Esophagus muscularis mucosa (tissue), 4 donors: ENCODE measurements around the gene TMEM238L. TPM values are rescaled to one million over a fixed set of nuclear protein-coding genes. Genes with fewer than 3 reads are reported as not detected.

ENCODE experiments used
- DNase-seq: peaks from one replicate; pipeline ENCODE4 v3.0.0-alpha.2; 2017; ENCODE audit errors: extremely low spot score
- H3K27ac ChIP-seq, 4 donors: fragments of 200-600 bp; sonication (generic); replicated peaks in 1 of 4; 1 replicate in 3 of 4; 2 replicates in 1 of 4; pipeline ENCODE4 v1.5.1; 2016 to 2019; ENCODE audit warnings: mild to moderate bottlenecking in 1 of 4
- H3K27me3 ChIP-seq, 4 donors: fragments of 200-600 bp; sonication (generic); one replicate each; pipeline versions ENCODE4 v1.5.1 to v1.6.0; 2016 to 2019
- H3K36me3 ChIP-seq, 4 donors: fragments of 200-600 bp; sonication (generic); one replicate each; pipeline ENCODE4 v1.5.1; 2016 to 2019
- H3K4me1 ChIP-seq, 4 donors: fragments of 200-600 bp; sonication (generic); one replicate each; pipeline ENCODE4 v1.5.1; 2016 to 2019
- H3K4me3 ChIP-seq, 4 donors: fragments of 200-600 bp; sonication (generic); 1 replicate in 2 of 4; 2 replicates in 2 of 4; pipeline ENCODE4 v1.5.1; 2016 to 2019; ENCODE audit warnings: mild to moderate bottlenecking in 4 of 4, moderate library complexity in 1 of 4
- H3K9me3 ChIP-seq, 4 donors: fragments of 200-600 bp; sonication (generic); 1 replicate in 3 of 4; 2 replicates in 1 of 4; pipeline ENCODE4 v1.5.1; 2016 to 2019
- EP300 ChIP-seq: sonication (generic); formaldehyde crosslinking; IDR thresholded peaks from one replicate; pipeline ENCODE4 v1.6.1; 2017; ENCODE audit warnings: antibody characterized with exemption
- POLR2A ChIP-seq: fragments of 450-650 bp; IDR thresholded peaks from one replicate; pipeline ENCODE4 v1.6.1; 2017; ENCODE audit warnings: antibody characterized with exemption, moderate library complexity, mild to moderate bottlenecking, low read depth
- POLR2AphosphoS5 ChIP-seq, 2 donors: sonication (generic); formaldehyde crosslinking; IDR thresholded peaks; one replicate each; pipeline ENCODE4 v1.6.1; 2017; ENCODE audit warnings: antibody characterized with exemption in 2 of 2
- WGBS: methylation state at CpG from one replicate; pipeline ENCODE4 v1.1.5; 2018; 5-methylcytosine and 5-hydroxymethylcytosine counted together
- intact Hi-C: fragments of 100-400 bp; cut with DNase I; formaldehyde crosslinking; loops from one replicate; pipeline ENCODE4 v1.15.1; 2023
- total RNA-seq, 4 donors: library from RNA; depleted of rRNA; stranded (reverse); fragments of >200 nt; gene quantifications; one replicate each; pipeline versions ENCODE4 v1.1.0 to v1.2.1, GENCODE V29; 2016
- TF ChIP-seq, protein P1 (sequence below), 3 experiments: fragments of 200-600 bp in 2 of 3; fragments of 450-650 bp in 1 of 3; sonication (generic) in 2 of 3; IDR thresholded peaks; one replicate each; pipeline ENCODE4 v1.5.1; 2017 to 2019; ENCODE audit warnings: antibody characterized with exemption in 3 of 3, mild to moderate bottlenecking in 2 of 3, moderate library complexity in 1 of 3

The TMEM238L gene
- total RNA-seq, 4 donors from 2014 or later = not detected

DNA sequence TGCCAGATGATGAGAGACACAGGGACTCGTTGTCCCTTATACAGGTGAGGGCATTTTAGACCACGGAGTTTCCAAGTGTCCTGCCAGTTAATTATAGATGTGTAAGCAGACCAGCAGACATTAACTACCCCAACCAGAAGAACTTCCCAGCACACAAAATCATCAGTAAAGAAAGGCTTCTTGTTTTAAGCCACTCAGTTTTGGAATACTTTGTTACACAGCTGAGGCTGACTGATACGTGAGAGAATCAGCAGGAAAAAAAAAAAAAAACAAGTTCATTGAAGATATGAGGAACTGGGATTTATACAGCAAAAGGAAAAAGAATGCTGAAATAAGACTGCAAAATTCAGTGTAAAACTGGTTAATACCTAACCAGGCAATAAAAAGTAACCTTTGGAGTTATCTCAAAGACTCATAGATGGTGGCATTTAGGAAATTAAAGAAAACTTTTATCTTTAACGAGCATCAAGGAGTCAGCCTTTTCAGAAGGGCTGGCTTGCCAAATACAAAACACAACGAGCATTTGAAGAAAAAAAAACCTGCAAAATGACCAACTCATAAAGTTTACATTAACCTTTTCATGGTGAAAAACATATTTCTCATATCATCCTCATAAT lies 28.1 kb downstream of the TMEM238L start:
- Histone ChIP-seq H3K4me1 (no peaks in the 10 kb centered on the region), H3K27me3 (no peaks in the 10 kb centered on the region), H3K4me3 (no peak overlapping the region), H3K27ac (no peak overlapping the region), H3K9me3 (peaks cover 0 to 7% (median 1%) of the 10 kb centered on the region in 4 donors), H3K36me3 (no peaks in the 10 kb centered on the region)
- intact Hi-C loops = no loop called here
- 80% methylated on average over 5 of the region's 5 CpGs for WGBS
- no peak for TF ChIP-seq POLR2AphosphoS5 (IDR thresholded peaks at IDR 0.05)
- TF ChIP-seq, protein P1, sequence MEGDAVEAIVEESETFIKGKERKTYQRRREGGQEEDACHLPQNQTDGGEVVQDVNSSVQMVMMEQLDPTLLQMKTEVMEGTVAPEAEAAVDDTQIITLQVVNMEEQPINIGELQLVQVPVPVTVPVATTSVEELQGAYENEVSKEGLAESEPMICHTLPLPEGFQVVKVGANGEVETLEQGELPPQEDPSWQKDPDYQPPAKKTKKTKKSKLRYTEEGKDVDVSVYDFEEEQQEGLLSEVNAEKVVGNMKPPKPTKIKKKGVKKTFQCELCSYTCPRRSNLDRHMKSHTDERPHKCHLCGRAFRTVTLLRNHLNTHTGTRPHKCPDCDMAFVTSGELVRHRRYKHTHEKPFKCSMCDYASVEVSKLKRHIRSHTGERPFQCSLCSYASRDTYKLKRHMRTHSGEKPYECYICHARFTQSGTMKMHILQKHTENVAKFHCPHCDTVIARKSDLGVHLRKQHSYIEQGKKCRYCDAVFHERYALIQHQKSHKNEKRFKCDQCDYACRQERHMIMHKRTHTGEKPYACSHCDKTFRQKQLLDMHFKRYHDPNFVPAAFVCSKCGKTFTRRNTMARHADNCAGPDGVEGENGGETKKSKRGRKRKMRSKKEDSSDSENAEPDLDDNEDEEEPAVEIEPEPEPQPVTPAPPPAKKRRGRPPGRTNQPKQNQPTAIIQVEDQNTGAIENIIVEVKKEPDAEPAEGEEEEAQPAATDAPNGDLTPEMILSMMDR (IDR thresholded peaks at IDR 0.05) = no peak
- TF ChIP-seq POLR2A = no peak
- no peak for TF ChIP-seq EP300
- DNase-seq = no peak

DNA sequence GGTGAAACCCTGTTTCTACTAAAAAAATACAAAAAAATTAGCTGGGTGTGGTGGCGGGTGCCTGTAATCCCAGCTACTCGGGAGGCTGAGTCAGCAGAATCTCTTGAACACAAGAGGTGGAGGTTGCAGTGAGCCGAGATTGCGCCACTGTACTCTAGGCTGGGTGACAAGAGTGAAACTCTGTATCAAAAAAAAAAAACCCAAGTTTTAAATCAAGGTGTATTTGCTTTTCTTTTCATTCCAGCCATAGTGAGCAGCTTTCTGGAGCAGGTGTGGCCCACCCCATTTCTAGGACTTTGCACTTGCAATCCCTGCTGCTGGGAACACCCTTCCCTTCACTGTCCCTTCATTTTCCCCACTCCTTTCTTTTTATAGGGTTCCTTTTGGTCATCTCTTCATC lies 28.8 kb downstream of the TMEM238L start:
- Histone ChIP-seq H3K4me1 (no peaks in the 10 kb centered on the region), H3K9me3 (peaks cover 0 to 7% (median under 1%) of the 10 kb centered on the region in 4 donors), H3K36me3 (no peaks in the 10 kb centered on the region), H3K27me3 (no peaks in the 10 kb centered on the region), H3K4me3 (no peak overlapping the region), H3K27ac (no peak overlapping the region)
- no peak for DNase-seq
- WGBS = 87% methylated on average over 4 of the region's 4 CpGs
- intact Hi-C loops = no loop called here
- TF ChIP-seq EP300 (no peak), POLR2A (no peak), POLR2AphosphoS5 (IDR thresholded peaks at IDR 0.05) (no peak)
- TF ChIP-seq, protein P1 (IDR thresholded peaks at IDR 0.05) = no peak

DNA sequence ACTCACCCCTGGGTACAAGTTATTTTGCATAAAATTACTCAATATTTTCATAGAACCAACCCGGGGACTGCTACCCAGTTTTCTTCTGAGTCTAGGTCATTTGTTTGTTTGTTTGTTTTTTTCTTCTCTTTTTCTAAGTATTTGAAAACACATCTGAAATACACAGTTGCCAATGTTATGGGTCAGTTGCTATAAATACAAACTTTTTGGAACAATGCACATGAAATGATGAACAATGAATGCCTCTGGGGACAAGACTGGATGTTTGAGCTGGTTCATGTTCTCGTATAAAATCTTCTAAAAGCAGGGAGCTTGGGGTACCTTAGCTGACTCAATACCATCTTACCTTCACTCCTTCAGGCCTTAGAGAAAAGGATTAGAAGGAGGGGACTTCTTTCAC lies 30.5 kb downstream of the TMEM238L start:
- Histone ChIP-seq H3K4me1 (no peaks in the 10 kb centered on the region), H3K4me3 (no peak overlapping the region), H3K27ac (no peak overlapping the region), H3K9me3 (peaks cover 0 to 7% (median 2%) of the 10 kb centered on the region in 4 donors), H3K36me3 (no peaks in the 10 kb centered on the region), H3K27me3 (no peaks in the 10 kb centered on the region)
- no peak for DNase-seq
- TF ChIP-seq POLR2AphosphoS5 (IDR thresholded peaks at IDR 0.05) (no peak), EP300 (no peak), POLR2A (no peak)
- TF ChIP-seq, protein P1 (IDR thresholded peaks at IDR 0.05) = no peak
- intact Hi-C loops = no loop called here
- WGBS = 80% methylated on average over 2 of the region's 2 CpGs

DNA sequence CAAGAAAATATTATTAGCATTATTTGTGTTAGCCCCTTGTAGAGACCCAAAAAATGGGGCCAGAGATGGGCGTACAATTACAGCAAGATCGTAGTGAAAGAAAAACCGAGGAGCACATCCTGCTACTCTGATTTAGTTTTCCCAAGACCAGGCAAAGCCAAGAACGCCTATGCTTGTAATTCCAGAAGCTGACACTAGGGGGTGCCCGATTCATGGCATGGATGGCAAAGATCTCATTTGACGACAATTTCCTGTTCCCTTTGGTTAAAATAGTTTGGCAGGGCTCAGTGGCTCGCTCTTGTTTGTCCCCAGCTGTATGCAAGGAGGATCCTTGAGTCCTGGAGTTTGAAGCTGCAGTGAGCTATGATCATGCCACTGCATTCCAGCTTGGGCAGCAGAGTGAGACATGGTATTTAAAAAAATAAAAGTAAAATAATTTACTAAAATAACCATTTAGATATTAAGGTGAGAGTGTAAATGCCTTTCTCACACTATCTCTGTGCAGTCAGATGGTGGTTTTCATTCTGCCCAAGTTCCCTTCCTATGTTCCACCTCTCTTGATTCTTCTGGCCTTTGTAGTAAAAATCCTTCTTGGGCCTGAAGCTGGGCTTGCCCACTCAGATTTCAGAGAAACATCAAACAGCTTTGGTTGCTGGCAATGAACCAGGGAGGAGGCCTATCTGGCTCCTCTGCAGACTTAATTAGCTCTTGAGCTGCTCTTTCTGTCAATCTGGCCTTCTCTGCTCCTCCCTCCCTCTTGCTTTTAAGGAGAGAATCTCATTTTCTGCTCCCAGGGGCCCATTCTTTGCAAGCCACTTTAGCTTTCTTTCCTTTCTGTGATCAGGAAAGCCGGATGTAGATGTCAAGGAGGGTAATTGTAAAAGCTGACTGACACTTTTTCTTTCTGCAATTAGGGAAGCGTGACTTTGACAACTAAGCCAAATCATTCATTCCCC lies 31.2 kb downstream of the TMEM238L start:
- TF ChIP-seq, protein P1 (IDR thresholded peaks at IDR 0.05) = peak in 2 of 3 experiments; percentile 17 to 39
- no peak for TF ChIP-seq POLR2A

More for the DNA sequence above, 31.2 kb downstream of the TMEM238L start:
- Histone ChIP-seq H3K4me3 (no peak overlapping the region), H3K36me3 (peaks cover 0 to 2% (median 0%) of the 10 kb centered on the region in 4 donors), H3K27ac (no peak overlapping the region), H3K9me3 (peaks cover 0 to 7% (median 2%) of the 10 kb centered on the region in 4 donors), H3K4me1 (no peaks in the 10 kb centered on the region), H3K27me3 (no peaks in the 10 kb centered on the region)
- WGBS = 47% methylated on average over 9 of the region's 9 CpGs
- intact Hi-C loops = no loop called here
- DNase-seq = no peak
